Peyer's patch (tissue), 4 donors: ENCODE measurements around the gene SOCS7.

Source experiments
- POLR2A ChIP-seq, 2 donors: fragments of 450-650 bp; IDR thresholded peaks; one replicate each; pipeline ENCODE4 v1.5.1; 2017; ENCODE audit warnings: antibody characterized with exemption in 2 of 2, mild to moderate bottlenecking in 2 of 2, moderate library complexity in 2 of 2
- TF ChIP-seq, protein P1 (sequence below), 6 experiments: fragments of 450-650 bp in 4 of 6; fragments of 200-600 bp in 2 of 6; sonication (generic) in 1 of 6; IDR thresholded peaks; one replicate each; pipeline ENCODE4 v1.5.1; 2017 to 2019; ENCODE audit warnings: antibody characterized with exemption in 6 of 6, mild to moderate bottlenecking in 3 of 6, moderate library complexity in 1 of 6

- TF ChIP-seq, protein P1, sequence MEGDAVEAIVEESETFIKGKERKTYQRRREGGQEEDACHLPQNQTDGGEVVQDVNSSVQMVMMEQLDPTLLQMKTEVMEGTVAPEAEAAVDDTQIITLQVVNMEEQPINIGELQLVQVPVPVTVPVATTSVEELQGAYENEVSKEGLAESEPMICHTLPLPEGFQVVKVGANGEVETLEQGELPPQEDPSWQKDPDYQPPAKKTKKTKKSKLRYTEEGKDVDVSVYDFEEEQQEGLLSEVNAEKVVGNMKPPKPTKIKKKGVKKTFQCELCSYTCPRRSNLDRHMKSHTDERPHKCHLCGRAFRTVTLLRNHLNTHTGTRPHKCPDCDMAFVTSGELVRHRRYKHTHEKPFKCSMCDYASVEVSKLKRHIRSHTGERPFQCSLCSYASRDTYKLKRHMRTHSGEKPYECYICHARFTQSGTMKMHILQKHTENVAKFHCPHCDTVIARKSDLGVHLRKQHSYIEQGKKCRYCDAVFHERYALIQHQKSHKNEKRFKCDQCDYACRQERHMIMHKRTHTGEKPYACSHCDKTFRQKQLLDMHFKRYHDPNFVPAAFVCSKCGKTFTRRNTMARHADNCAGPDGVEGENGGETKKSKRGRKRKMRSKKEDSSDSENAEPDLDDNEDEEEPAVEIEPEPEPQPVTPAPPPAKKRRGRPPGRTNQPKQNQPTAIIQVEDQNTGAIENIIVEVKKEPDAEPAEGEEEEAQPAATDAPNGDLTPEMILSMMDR (IDR thresholded peaks at IDR 0.05): no peak
- TF ChIP-seq POLR2A (IDR thresholded peaks at IDR 0.05): no peak
Measured at GRCh38 chr17:38428112-38428642, 76.5 kb downstream of the SOCS7 start, which contains the start of gene ARHGAP23.
